Stimulated activated CD4-positive, alpha-beta T cell treated with anti-CD3 and anti-CD28 coated beads, Interleukin-2, amount 100 ng/mL, for 24 hours (primary cell): ENCODE measurements around the gene DPP4.

Source experiments
- DNase-seq, 2 donors: peaks; one replicate each; pipeline ENCODE4 v3.0.0-alpha.2; 2020

Gene DPP4

GRCh38 chr2:162073888-162074631 lies at the start of gene DPP4:
Gene DPP4 (minus strand): TSS chr2:162074215. CDS start chr2:162073981, 234 bp downstream.
- peak; percentile 55 to 66 for DNase-seq

- DNase-seq: no peak
Observed at GRCh38 chr2:162118166-162119031, 44.4 kb upstream of the DPP4 start.

GRCh38 chr2:162116352-162116751 lies 42.3 kb upstream of the DPP4 start:
- no peak for DNase-seq

GRCh38 chr2:162115076-162115475 lies 41.1 kb upstream of the DPP4 start:
- DNase-seq: no peak

- no peak for DNase-seq
Observed at GRCh38 chr2:162114271-162114670, 40.3 kb upstream of the DPP4 start.

- DNase-seq: no peak
Observed at GRCh38 chr2:162113776-162114168, 39.8 kb upstream of the DPP4 start.

GRCh38 chr2:162113088-162113775 lies 39.2 kb upstream of the DPP4 start:
- no peak for DNase-seq

- DNase-seq: no peak
Observed at GRCh38 chr2:162111958-162112850, 38.2 kb upstream of the DPP4 start.

GRCh38 chr2:162107361-162107901 lies 33.4 kb upstream of the DPP4 start:
- no peak for DNase-seq

- DNase-seq: no peak
Observed at GRCh38 chr2:162106746-162107145, 32.7 kb upstream of the DPP4 start.

- DNase-seq: no peak
Observed at GRCh38 chr2:162106146-162106551, 32.1 kb upstream of the DPP4 start.

- DNase-seq: no peak
Observed at GRCh38 chr2:162103443-162104009, 29.5 kb upstream of the DPP4 start.

- DNase-seq: no peak
Observed at GRCh38 chr2:162100579-162100978, 26.6 kb upstream of the DPP4 start.

- no peak for DNase-seq
Observed at GRCh38 chr2:162099836-162100235, 25.8 kb upstream of the DPP4 start.

GRCh38 chr2:162092658-162093556 lies 18.9 kb upstream of the DPP4 start:
- no peak for DNase-seq

- DNase-seq: no peak
Observed at GRCh38 chr2:162092008-162092390, 18.0 kb upstream of the DPP4 start.

- no peak for DNase-seq
Observed at GRCh38 chr2:162091325-162092007, 17.5 kb upstream of the DPP4 start.

- no peak for DNase-seq
Observed at GRCh38 chr2:162090109-162090508, 16.1 kb upstream of the DPP4 start.

- DNase-seq: no peak
Observed at GRCh38 chr2:162086904-162087303, 12.9 kb upstream of the DPP4 start.
